ENCODE data around the gene JUNB. TPM values are rescaled to one million over a fixed set of nuclear protein-coding genes. Genes with fewer than 3 reads are reported as not detected.

The JUNB gene
- total RNA-seq, 3 donors from 2014 or later, result 170 to 191 (median 191) TPM

DNA sequence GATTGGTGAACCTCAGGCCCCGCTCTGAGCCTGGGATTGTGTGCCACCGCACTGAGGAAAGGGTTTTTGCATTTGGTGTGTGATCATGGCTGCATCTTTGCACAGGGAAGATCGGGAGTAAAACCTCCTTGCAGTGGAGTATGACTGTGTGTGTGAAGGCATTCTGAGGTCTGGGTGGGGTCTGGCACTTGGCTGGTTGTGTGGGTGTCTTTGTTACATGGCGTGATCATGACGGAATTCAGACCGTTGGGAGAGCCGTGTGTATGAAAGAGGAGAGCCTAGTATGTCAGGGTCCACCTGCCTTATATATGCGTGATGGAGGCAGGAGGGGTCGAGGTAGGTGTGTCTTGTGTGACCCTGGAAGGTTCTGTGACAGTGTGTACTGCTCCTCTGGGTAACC lies 40.4 kb upstream of the JUNB start:
- Histone ChIP-seq H3K4me3 (no peak overlapping the region), H3K36me3 (ENCODE audit: low read depth) (no peaks in the 10 kb centered on the region), H3K4me1 (ENCODE audit: low read depth) (peaks cover 13% of the 10 kb centered on the region), H3K9me3 (no peaks in the 10 kb centered on the region)
- ATAC-seq, result peak; percentile 1
- TF ChIP-seq, protein P1, sequence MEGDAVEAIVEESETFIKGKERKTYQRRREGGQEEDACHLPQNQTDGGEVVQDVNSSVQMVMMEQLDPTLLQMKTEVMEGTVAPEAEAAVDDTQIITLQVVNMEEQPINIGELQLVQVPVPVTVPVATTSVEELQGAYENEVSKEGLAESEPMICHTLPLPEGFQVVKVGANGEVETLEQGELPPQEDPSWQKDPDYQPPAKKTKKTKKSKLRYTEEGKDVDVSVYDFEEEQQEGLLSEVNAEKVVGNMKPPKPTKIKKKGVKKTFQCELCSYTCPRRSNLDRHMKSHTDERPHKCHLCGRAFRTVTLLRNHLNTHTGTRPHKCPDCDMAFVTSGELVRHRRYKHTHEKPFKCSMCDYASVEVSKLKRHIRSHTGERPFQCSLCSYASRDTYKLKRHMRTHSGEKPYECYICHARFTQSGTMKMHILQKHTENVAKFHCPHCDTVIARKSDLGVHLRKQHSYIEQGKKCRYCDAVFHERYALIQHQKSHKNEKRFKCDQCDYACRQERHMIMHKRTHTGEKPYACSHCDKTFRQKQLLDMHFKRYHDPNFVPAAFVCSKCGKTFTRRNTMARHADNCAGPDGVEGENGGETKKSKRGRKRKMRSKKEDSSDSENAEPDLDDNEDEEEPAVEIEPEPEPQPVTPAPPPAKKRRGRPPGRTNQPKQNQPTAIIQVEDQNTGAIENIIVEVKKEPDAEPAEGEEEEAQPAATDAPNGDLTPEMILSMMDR (IDR thresholded peaks at IDR 0.05), result no peak
- no peak for DNase-seq
- intact Hi-C loops (cut with DNase I, micrococcal nuclease), result no loop called here

DNA sequence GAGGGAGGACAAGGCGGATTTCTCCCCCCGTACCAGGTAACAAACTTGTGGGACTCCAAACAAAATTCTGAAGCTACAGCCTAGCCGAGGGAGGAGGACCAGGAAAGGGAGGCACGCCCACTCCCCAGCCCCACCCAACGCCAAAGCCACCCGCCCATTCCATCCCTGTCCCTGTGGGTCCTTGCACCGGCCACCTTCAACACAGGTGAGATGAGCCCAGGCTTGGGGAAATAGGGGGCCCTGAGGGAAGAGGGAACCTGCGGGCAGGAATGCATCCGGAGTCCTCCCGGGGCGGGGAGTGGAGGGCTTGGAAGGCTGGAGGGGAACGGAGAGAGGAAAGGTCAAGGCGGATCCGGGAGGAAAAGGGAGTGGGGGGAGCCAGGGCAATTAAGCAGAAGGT lies 39.7 kb upstream of the JUNB start, which contains the start of gene BEST2:
Gene BEST2 (plus strand): TSS at position 157 of the 400 bp plus-strand sequence. CDS start 802 bp downstream, outside the sequence.
- TF ChIP-seq, protein P1 (IDR thresholded peaks at IDR 0.05), result no peak
- intact Hi-C loops (cut with DNase I, micrococcal nuclease), result no loop called here
- DNase-seq (peak in 1 of 3 donors; percentile 50), ATAC-seq (peak; percentile 44)
- H3K9me3 ChIP-seq, result no peaks in the 10 kb centered on the region
- H3K36me3 ChIP-seq (ENCODE audit: low read depth), result no peaks in the 10 kb centered on the region
- peaks cover 13% of the 10 kb centered on the region for H3K4me1 ChIP-seq (ENCODE audit: low read depth)
- no peak within 1 kb of the TSS for H3K4me3 ChIP-seq

DNA sequence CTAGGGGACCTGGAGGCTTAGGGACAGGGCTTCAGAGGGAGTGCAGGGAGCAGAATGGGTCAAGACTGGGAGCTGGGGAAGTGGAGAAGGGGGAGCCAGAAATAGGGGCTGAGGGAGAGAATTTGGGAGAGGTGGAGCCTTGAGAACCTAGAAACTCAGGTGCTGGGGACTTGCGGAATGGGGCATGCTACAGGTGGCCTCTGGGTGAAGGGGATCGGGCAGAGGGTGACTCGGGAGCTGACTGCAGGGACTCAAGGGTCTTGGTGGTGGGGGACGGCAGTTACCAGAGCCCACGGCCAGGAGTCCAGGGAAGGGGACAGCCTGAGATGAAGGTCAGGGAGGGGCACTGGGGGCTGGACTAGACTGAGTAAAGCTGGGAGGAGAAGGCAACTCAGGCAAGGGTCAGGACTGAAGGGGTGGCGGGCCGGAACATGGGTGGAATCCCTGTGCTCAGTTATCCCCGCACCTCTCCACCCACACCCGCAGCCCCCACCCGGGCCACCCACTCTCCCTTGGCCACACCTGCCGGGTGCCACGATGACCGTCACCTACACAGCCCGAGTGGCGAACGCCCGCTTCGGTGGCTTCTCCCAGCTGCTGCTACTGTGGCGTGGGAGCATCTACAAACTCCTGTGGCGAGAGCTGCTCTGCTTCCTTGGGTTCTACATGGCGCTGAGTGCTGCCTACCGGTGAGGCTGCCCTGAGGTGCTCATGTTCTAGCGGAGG lies 39.1 kb upstream of the JUNB start:
- H3K4me1 ChIP-seq (ENCODE audit: low read depth), result peaks cover 14% of the 10 kb centered on the region
- intact Hi-C loops (cut with DNase I, micrococcal nuclease), result no loop called here
- no peak for DNase-seq
- H3K4me3 ChIP-seq, result no peak overlapping the region
- H3K9me3 ChIP-seq, result no peaks in the 10 kb centered on the region
- TF ChIP-seq, protein P1 (IDR thresholded peaks at IDR 0.05), result no peak
- ATAC-seq, result no peak
- no peaks in the 10 kb centered on the region for H3K36me3 ChIP-seq (ENCODE audit: low read depth)

DNA sequence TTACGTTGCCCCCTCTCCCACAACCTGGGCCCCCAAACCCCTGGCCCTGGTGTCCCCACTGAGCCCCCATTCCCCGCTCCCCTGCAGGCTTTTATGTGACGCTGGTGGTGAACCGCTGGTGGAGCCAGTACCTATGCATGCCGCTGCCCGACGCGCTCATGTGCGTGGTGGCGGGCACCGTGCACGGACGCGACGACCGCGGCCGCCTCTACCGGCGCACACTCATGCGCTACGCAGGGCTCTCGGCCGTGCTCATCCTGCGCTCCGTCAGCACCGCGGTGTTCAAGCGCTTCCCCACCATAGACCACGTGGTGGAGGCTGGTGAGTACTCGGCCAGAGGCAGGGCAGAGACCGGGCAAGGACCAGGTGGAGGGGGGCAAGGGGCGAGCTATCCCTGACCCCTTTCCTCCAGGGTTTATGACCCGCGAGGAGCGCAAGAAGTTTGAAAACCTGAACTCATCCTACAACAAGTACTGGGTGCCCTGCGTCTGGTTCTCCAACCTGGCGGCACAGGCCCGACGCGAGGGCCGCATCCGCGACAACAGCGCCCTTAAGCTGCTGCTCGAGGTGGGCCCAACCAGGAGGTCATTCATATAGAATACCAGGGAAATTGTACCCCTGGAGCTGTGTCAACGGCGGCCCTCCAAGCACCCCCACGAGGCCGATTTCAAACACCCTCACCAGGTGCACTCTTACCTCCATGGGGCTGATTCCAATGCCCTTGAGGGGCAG lies 36.7 kb upstream of the JUNB start:
- DNase-seq, result no peak
- intact Hi-C loops (cut with DNase I, micrococcal nuclease), result loop anchor here in 1 of 2 donors (5.0 kb wide), 1 partner anchor 47 kb away; no protein-coding TSS in a partner anchor
- TF ChIP-seq, protein P1 (IDR thresholded peaks at IDR 0.05), result no peak

DNA sequence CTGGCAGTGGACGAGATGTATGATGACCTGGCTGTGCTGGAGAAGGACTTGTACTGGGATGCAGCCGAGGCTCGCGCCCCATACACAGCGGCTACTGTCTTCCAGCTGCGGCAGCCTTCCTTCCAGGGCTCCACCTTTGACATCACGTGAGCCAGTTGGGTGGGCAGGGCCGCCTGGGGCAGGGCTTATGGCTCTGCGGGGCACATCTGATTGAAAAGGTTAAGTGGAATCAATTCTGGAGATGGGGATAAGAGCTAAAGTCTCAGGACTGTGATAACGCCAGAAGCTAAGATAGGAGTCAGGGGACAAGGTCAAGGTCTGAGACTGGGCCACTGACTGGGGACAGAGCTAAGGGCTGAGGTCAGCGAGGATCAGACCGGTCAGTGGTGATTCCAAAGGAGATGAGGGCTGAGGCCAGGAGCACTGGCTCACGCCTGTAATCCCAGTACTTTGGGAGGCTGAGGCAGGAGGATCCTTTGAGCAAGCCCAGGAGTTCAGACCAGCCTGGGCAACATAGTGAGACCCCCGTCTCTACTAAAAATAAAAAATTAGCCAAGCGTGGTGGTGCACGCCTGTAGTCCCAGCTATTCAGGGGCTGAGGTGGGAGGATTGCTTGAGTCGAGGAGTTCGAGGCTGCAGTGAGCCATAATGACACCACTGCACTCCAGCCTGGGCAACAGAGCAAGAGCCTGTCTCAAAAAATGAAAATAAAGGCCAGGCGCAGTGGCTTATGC lies 35.0 kb upstream of the JUNB start:
- intact Hi-C loops (cut with DNase I, micrococcal nuclease), result loop anchor here in 1 of 2 donors (5.0 kb wide), 1 partner anchor 49 kb away; no protein-coding TSS in a partner anchor
- no peaks in the 10 kb centered on the region for H3K9me3 ChIP-seq
- no peaks in the 10 kb centered on the region for H3K36me3 ChIP-seq (ENCODE audit: low read depth)
- H3K4me1 ChIP-seq (ENCODE audit: low read depth), result peaks cover 7% of the 10 kb centered on the region
- ATAC-seq (no peak), DNase-seq (no peak)
- H3K4me3 ChIP-seq, result no peak overlapping the region
- TF ChIP-seq, protein P1 (IDR thresholded peaks at IDR 0.05), result no peak

More for the DNA sequence above, 36.7 kb upstream of the JUNB start:
- no peaks in the 10 kb centered on the region for H3K36me3 ChIP-seq (ENCODE audit: low read depth)
- H3K4me3 ChIP-seq, result no peak overlapping the region
- peaks cover 19% of the 10 kb centered on the region for H3K4me1 ChIP-seq (ENCODE audit: low read depth)
- H3K9me3 ChIP-seq, result no peaks in the 10 kb centered on the region
- no peak for ATAC-seq
